SK-N-SH treated with all-trans-retinoic acid at 6 μM for 48 hours (cell line): ENCODE measurements around the gene EMID1.

Source experiments
- ARNTL ChIP-seq: fragments of 450-650 bp; formaldehyde crosslinking; IDR thresholded peaks from 2 replicates; pipeline ENCODE4 v1.5.0; 2020; ENCODE audit warnings: low read depth, mild to moderate bottlenecking, moderate library complexity, borderline replicate concordance
- GLIS3 ChIP-seq: fragments of 250-450 bp; sonication (Bioruptor Pico); IDR thresholded peaks from 2 replicates; pipeline ENCODE4 v1.5.0; 2020; ENCODE audit warnings: mild to moderate bottlenecking, moderate library complexity
- ISL1 ChIP-seq: fragments of 250-450 bp; sonication (Bioruptor Pico); IDR thresholded peaks from 2 replicates; pipeline ENCODE4 v2.1.2; 2022; ENCODE audit warnings: mild to moderate bottlenecking, moderate library complexity
- PATZ1 ChIP-seq: fragments of 250-450 bp; sonication (Bioruptor Pico); IDR thresholded peaks from 2 replicates; pipeline ENCODE4 v1.8.0; 2020; ENCODE audit warnings: mild to moderate bottlenecking, moderate library complexity, borderline replicate concordance
- POU6F1 ChIP-seq: fragments of 250-450 bp; sonication (Bioruptor Pico); IDR thresholded peaks from 2 replicates; pipeline ENCODE4 v1.8.0; 2021; ENCODE audit warnings: low read depth, mild to moderate bottlenecking, moderate library complexity, borderline replicate concordance
- RARB ChIP-seq: fragments of 250-450 bp; sonication (Bioruptor Pico); IDR thresholded peaks from 2 replicates; pipeline ENCODE4 v1.8.0; 2021; ENCODE audit warnings: mild to moderate bottlenecking, moderate library complexity
- SNAI2 ChIP-seq: fragments of 250-450 bp; sonication (Bioruptor Pico); IDR thresholded peaks from 2 replicates; pipeline ENCODE4 v1.5.0; 2020; ENCODE audit warnings: mild to moderate bottlenecking, moderate library complexity
- TOX ChIP-seq: fragments of 250-450 bp; sonication (Bioruptor Pico); IDR thresholded peaks from 2 replicates; pipeline ENCODE4 v1.8.0; 2021; ENCODE audit warnings: mild to moderate bottlenecking, moderate library complexity, borderline replicate concordance
- ZFP3 ChIP-seq: fragments of 250-450 bp; sonication (Bioruptor Pico); IDR thresholded peaks from 2 replicates; pipeline ENCODE4 v1.5.0; 2020; ENCODE audit warnings: mild to moderate bottlenecking, moderate library complexity
- ZNF70 ChIP-seq: fragments of 450-650 bp; formaldehyde crosslinking; IDR thresholded peaks from 2 replicates; pipeline ENCODE4 v1.5.0; 2020; ENCODE audit warnings: mild to moderate bottlenecking, moderate library complexity
- TF ChIP-seq, protein P1 (sequence below): fragments of 250-450 bp; sonication (Bioruptor Pico); IDR thresholded peaks from 2 replicates; pipeline ENCODE4 v1.5.0; 2020; ENCODE audit warnings: mild to moderate bottlenecking, moderate library complexity
- TF ChIP-seq, protein P2 (sequence below): fragments of 250-450 bp; sonication (Bioruptor Pico); IDR thresholded peaks from 2 replicates; pipeline ENCODE4 v1.5.1; 2020; ENCODE audit warnings: low read depth, mild to moderate bottlenecking, moderate library complexity

DNA sequence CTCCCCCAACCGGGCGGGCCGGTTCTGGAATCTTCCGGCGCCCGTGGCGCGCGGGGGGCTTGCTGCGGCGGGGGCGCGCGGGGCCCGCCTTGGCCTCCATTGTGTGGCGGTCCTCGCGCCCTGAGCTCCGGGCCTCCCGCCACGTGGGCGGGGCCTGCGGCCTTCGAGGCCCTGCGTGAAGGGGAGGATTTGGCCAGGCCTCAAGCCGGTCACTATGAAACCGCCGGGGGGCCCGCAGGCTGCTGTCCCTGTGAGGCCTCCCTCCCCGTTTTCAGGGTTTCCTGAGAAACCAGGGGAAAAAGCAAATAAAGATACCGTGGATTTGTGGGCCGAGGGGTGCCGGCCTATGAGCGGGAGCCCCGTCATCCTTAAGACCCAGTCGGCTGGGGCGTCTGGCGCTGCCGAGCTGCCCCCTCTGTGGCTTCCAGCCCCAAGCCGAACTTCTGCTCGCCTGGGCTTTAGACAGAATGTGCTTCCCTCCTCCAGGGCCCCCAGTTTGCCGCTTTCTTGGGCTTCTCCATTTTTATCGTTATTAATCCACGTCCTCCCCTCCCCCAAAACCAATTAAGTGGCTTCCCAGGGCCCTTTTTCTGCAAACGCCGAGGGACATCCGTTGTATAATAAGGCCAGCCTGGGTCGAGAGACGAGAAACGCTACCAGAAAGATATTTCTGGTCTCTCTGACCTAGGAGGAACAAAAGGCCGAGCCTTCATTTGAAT is 63.0 kb downstream of the EMID1 start:
- TF ChIP-seq PATZ1 (no peak), POU6F1 (CRISPR knock-in tag) (no peak), TOX (no peak), ARNTL (no peak), GLIS3 (CRISPR knock-in tag) (no peak), ZFP3 (CRISPR knock-in tag) (no peak), ISL1 (CRISPR knock-in tag) (no peak), SNAI2 (CRISPR knock-in tag) (no peak), RARB (CRISPR knock-in tag) (no peak), ZNF70 (CRISPR knock-in tag) (no peak)
- TF ChIP-seq, protein P1, sequence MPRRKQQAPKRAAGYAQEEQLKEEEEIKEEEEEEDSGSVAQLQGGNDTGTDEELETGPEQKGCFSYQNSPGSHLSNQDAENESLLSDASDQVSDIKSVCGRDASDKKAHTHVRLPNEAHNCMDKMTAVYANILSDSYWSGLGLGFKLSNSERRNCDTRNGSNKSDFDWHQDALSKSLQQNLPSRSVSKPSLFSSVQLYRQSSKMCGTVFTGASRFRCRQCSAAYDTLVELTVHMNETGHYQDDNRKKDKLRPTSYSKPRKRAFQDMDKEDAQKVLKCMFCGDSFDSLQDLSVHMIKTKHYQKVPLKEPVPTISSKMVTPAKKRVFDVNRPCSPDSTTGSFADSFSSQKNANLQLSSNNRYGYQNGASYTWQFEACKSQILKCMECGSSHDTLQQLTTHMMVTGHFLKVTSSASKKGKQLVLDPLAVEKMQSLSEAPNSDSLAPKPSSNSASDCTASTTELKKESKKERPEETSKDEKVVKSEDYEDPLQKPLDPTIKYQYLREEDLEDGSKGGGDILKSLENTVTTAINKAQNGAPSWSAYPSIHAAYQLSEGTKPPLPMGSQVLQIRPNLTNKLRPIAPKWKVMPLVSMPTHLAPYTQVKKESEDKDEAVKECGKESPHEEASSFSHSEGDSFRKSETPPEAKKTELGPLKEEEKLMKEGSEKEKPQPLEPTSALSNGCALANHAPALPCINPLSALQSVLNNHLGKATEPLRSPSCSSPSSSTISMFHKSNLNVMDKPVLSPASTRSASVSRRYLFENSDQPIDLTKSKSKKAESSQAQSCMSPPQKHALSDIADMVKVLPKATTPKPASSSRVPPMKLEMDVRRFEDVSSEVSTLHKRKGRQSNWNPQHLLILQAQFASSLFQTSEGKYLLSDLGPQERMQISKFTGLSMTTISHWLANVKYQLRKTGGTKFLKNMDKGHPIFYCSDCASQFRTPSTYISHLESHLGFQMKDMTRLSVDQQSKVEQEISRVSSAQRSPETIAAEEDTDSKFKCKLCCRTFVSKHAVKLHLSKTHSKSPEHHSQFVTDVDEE (CRISPR knock-in tag) = no peak
- TF ChIP-seq, protein P2, sequence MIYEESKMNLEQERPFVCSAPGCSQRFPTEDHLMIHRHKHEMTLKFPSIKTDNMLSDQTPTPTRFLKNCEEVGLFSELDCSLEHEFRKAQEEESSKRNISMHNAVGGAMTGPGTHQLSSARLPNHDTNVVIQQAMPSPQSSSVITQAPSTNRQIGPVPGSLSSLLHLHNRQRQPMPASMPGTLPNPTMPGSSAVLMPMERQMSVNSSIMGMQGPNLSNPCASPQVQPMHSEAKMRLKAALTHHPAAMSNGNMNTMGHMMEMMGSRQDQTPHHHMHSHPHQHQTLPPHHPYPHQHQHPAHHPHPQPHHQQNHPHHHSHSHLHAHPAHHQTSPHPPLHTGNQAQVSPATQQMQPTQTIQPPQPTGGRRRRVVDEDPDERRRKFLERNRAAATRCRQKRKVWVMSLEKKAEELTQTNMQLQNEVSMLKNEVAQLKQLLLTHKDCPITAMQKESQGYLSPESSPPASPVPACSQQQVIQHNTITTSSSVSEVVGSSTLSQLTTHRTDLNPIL = no peak
